HEK293 (cell line): ENCODE measurements around the gene SRPK1.

ENCODE experiments used
- CTCF ChIA-PET: fragments of 350-600 bp; formaldehyde crosslinking; extraction: SDS; loops from one replicate; lab custom pipeline; 2021; ENCODE audit warnings: antibody characterized with exemption; lab: Yijun Ruan, JAX
- POLR2A ChIA-PET: fragments of 300-600 bp; formaldehyde crosslinking; extraction: SDS; loops from one replicate; lab custom pipeline; 2020; ENCODE audit warnings: antibody characterized with exemption, inconsistent platforms; lab: Yijun Ruan, JAX
- H3K27ac ChIP-seq: fragments of 200-500 bp; sonication (Bioruptor generic); 2 replicates; pipeline ENCODE4 v1.5.1; 2014; ENCODE audit warnings: low read depth, low read length, control low read depth, inconsistent platforms; ENCODE audit errors: extremely low read depth
- H3K36me3 ChIP-seq, 2 experiments: fragments of 200-500 bp in 1 of 2; sonication (Bioruptor generic) in 1 of 2; 1 replicate in 1 of 2; 2 replicates in 1 of 2; pipeline ENCODE4 v1.5.1; 2014 to 2017; ENCODE audit warnings: inconsistent platforms in 2 of 2, low read length in 2 of 2; ENCODE audit not compliant: control insufficient read depth in 2 of 2, insufficient read depth in 1 of 2
- H3K4me1 ChIP-seq: fragments of 200-500 bp; sonication (Bioruptor generic); 2 replicates; pipeline ENCODE4 v1.5.1; 2014; ENCODE audit warnings: mild to moderate bottlenecking, low read length, inconsistent platforms; ENCODE audit not compliant: control insufficient read depth, insufficient read depth
- H3K4me3 ChIP-seq: 2 replicates; pipeline ENCODE4 v1.5.1; 2011; ENCODE audit warnings: low read depth, mild to moderate bottlenecking, control low read depth, low read length, moderate library complexity
- H3K9me3 ChIP-seq: fragments of 200-500 bp; sonication (Bioruptor generic); 2 replicates; pipeline ENCODE4 v1.5.1; 2014; ENCODE audit warnings: low read depth, low read length, inconsistent platforms; ENCODE audit not compliant: control insufficient read depth, insufficient read depth
- BCL11B ChIP-seq: fragments of 450-650 bp; formaldehyde crosslinking; IDR thresholded peaks from 2 replicates; pipeline ENCODE4 v1.5.1; 2016; ENCODE audit warnings: low read depth, missing biosample characterization, missing genetic modification characterization
- EGR2 ChIP-seq: fragments of 450-650 bp; formaldehyde crosslinking; IDR thresholded peaks from 2 replicates; pipeline ENCODE4 v1.5.1; 2016; ENCODE audit warnings: low read depth, missing biosample characterization, missing genetic modification characterization
- GLI4 ChIP-seq: fragments of 450-650 bp; formaldehyde crosslinking; IDR thresholded peaks from 2 replicates; pipeline ENCODE4 v1.5.1; 2016; ENCODE audit warnings: missing biosample characterization, missing genetic modification characterization
- GLIS2 ChIP-seq: fragments of 450-650 bp; formaldehyde crosslinking; IDR thresholded peaks from 2 replicates; pipeline ENCODE4 v1.5.1; 2016; ENCODE audit warnings: missing biosample characterization, missing genetic modification characterization
- HOXA7 ChIP-seq: sonication (generic); formaldehyde crosslinking; IDR thresholded peaks from 2 replicates; pipeline ENCODE4 v1.8.1; 2022; ENCODE audit warnings: missing genetic modification reagents, borderline replicate concordance
- HOXC10 ChIP-seq: sonication (generic); formaldehyde crosslinking; IDR thresholded peaks from 2 replicates; pipeline ENCODE4 v1.8.1; 2023; ENCODE audit warnings: mild to moderate bottlenecking, missing genetic modification reagents
- KLF8 ChIP-seq: fragments of 450-650 bp; formaldehyde crosslinking; IDR thresholded peaks from 2 replicates; pipeline ENCODE4 v1.5.1; 2016; ENCODE audit warnings: missing biosample characterization, missing genetic modification characterization
- MZF1 ChIP-seq: fragments of 450-650 bp; formaldehyde crosslinking; IDR thresholded peaks from 2 replicates; pipeline ENCODE4 v1.5.1; 2017; ENCODE audit warnings: missing biosample characterization, missing genetic modification characterization, borderline replicate concordance
- OSR2 ChIP-seq: fragments of 450-650 bp; formaldehyde crosslinking; IDR thresholded peaks from 2 replicates; pipeline ENCODE4 v1.5.1; 2016; ENCODE audit warnings: missing biosample characterization, missing genetic modification characterization
- SETDB1 ChIP-seq: IDR thresholded peaks from one replicate; pipeline ENCODE4 v1.6.1; 2017; ENCODE audit warnings: mild to moderate bottlenecking, low read length, moderate library complexity, mixed read lengths; ENCODE audit not compliant: insufficient read length
- WT1 ChIP-seq: fragments of 450-650 bp; formaldehyde crosslinking; IDR thresholded peaks from 2 replicates; pipeline ENCODE4 v1.5.1; 2016; ENCODE audit warnings: missing biosample characterization, missing genetic modification characterization
- YY2 ChIP-seq: fragments of 450-650 bp; formaldehyde crosslinking; IDR thresholded peaks from 2 replicates; pipeline ENCODE4 v1.5.1; 2016; ENCODE audit warnings: missing biosample characterization, missing genetic modification characterization
- ZBTB1 ChIP-seq: fragments of 450-650 bp; formaldehyde crosslinking; IDR thresholded peaks from 2 replicates; pipeline ENCODE4 v1.5.1; 2016; ENCODE audit warnings: missing biosample characterization, missing genetic modification characterization
- ZBTB21 ChIP-seq: fragments of 450-650 bp; formaldehyde crosslinking; IDR thresholded peaks from 2 replicates; pipeline ENCODE4 v1.5.1; 2017; ENCODE audit warnings: missing biosample characterization, missing genetic modification characterization
- ZNF121 ChIP-seq: fragments of 450-650 bp; formaldehyde crosslinking; IDR thresholded peaks from 2 replicates; pipeline ENCODE4 v1.5.1; 2016; ENCODE audit warnings: missing biosample characterization, missing genetic modification characterization
- ZNF157 ChIP-seq: fragments of 450-650 bp; formaldehyde crosslinking; IDR thresholded peaks from 2 replicates; pipeline ENCODE4 v1.5.1; 2016; ENCODE audit warnings: missing biosample characterization, missing genetic modification characterization
- ZNF292 ChIP-seq: fragments of 450-650 bp; formaldehyde crosslinking; IDR thresholded peaks from 2 replicates; pipeline ENCODE4 v1.5.1; 2016; ENCODE audit warnings: low read depth, missing biosample characterization, missing genetic modification characterization, borderline replicate concordance
- ZNF302 ChIP-seq: fragments of 450-650 bp; formaldehyde crosslinking; IDR thresholded peaks from 2 replicates; pipeline ENCODE4 v1.5.1; 2016; ENCODE audit warnings: missing biosample characterization, missing genetic modification characterization, low read depth
- ZNF335 ChIP-seq: fragments of 450-650 bp; formaldehyde crosslinking; conservative IDR thresholded peaks from 2 replicates; pipeline ENCODE4 v1.5.1; 2016; ENCODE audit warnings: missing biosample characterization, missing genetic modification characterization
- ZNF341 ChIP-seq: fragments of 450-650 bp; formaldehyde crosslinking; IDR thresholded peaks from 2 replicates; pipeline ENCODE4; 2016; ENCODE audit warnings: low read depth, missing biosample characterization, missing genetic modification characterization
- ZNF433 ChIP-seq: fragments of 450-650 bp; formaldehyde crosslinking; IDR thresholded peaks from 2 replicates; pipeline ENCODE4 v1.5.1; 2016; ENCODE audit warnings: missing biosample characterization, missing genetic modification characterization, low read depth
- ZNF544 ChIP-seq: fragments of 450-650 bp; formaldehyde crosslinking; IDR thresholded peaks from 2 replicates; pipeline ENCODE4 v1.5.0; 2017; ENCODE audit warnings: missing biosample characterization, missing genetic modification characterization
- ZNF560 ChIP-seq: fragments of 450-650 bp; formaldehyde crosslinking; IDR thresholded peaks from 2 replicates; pipeline ENCODE4 v1.5.1; 2017; ENCODE audit warnings: missing biosample characterization, missing genetic modification characterization, borderline replicate concordance
- ZNF629 ChIP-seq: fragments of 450-650 bp; formaldehyde crosslinking; IDR thresholded peaks from 2 replicates; pipeline ENCODE4 v1.5.1; 2017; ENCODE audit warnings: missing biosample characterization, missing genetic modification characterization
- ZNF707 ChIP-seq: fragments of 450-650 bp; formaldehyde crosslinking; IDR thresholded peaks from 2 replicates; pipeline ENCODE4 v1.5.1; 2016; ENCODE audit warnings: missing biosample characterization, missing genetic modification characterization
- ZNF830 ChIP-seq: fragments of 450-650 bp; IDR thresholded peaks from 2 replicates; pipeline ENCODE4 v1.5.0; 2018; ENCODE audit warnings: missing biosample characterization, missing genetic modification characterization, low read depth, mild to moderate bottlenecking, moderate library complexity
- TF ChIP-seq, protein P1 (sequence below): fragments of 450-650 bp; formaldehyde crosslinking; IDR thresholded peaks from 2 replicates; pipeline ENCODE4 v1.5.1; 2016; ENCODE audit warnings: missing biosample characterization, missing genetic modification characterization
- TF ChIP-seq, protein P2 (sequence below): fragments of 450-650 bp; formaldehyde crosslinking; IDR thresholded peaks from 2 replicates; pipeline ENCODE4 v1.5.1; 2016; ENCODE audit warnings: missing biosample characterization, missing genetic modification characterization
- TF ChIP-seq, protein P3 (sequence below): sonication (generic); formaldehyde crosslinking; IDR thresholded peaks from 2 replicates; pipeline ENCODE4 v1.8.1; 2022; ENCODE audit warnings: mild to moderate bottlenecking, moderate library complexity, missing genetic modification reagents
- TF ChIP-seq, protein P4 (sequence below): fragments of 450-650 bp; formaldehyde crosslinking; IDR thresholded peaks from 2 replicates; pipeline ENCODE4 v1.5.1; 2016; ENCODE audit warnings: missing biosample characterization, missing genetic modification characterization

SRPK1 gene

DNA sequence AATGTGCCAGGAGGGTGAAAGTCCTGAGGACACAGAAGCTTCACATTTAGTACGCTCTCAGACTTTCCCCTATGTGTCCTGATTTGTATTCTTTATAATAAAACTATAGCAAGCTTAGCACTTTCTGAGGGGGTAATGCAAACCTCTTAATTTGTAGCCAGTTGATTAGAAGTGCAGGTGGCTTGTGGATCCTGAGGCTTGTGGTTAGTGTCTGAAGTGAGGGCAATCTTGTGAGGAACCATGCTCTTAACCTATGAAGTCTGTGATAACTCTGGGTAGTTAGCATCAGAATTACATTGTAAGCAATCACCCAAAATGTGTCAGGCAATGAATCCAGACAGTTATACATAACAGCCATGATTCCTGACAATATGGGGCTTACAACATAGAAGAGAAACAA is 64.6 kb downstream of the SRPK1 start:
- TF ChIP-seq EGR2 = no peak
- TF ChIP-seq ZNF629 = no peak
- TF ChIP-seq ZBTB21 = no peak
- TF ChIP-seq HOXA7 (CRISPR knock-in tag) = no peak
- TF ChIP-seq, protein P1, sequence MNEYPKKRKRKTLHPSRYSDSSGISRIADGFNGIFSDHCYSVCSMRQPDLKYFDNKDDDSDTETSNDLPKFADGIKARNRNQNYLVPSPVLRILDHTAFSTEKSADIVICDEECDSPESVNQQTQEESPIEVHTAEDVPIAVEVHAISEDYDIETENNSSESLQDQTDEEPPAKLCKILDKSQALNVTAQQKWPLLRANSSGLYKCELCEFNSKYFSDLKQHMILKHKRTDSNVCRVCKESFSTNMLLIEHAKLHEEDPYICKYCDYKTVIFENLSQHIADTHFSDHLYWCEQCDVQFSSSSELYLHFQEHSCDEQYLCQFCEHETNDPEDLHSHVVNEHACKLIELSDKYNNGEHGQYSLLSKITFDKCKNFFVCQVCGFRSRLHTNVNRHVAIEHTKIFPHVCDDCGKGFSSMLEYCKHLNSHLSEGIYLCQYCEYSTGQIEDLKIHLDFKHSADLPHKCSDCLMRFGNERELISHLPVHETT (tag by site-specific recombination) = no peak
- TF ChIP-seq, protein P2, sequence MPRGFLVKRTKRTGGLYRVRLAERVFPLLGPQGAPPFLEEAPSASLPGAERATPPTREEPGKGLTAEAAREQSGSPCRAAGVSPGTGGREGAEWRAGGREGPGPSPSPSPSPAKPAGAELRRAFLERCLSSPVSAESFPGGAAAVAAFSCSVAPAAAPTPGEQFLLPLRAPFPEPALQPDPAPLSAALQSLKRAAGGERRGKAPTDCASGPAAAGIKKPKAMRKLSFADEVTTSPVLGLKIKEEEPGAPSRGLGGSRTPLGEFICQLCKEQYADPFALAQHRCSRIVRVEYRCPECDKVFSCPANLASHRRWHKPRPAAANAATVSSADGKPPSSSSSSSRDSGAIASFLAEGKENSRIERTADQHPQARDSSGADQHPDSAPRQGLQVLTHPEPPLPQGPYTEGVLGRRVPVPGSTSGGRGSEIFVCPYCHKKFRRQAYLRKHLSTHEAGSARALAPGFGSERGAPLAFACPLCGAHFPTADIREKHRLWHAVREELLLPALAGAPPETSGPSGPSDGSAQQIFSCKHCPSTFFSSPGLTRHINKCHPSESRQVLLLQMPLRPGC (tag by site-specific recombination) = no peak
- no peak for TF ChIP-seq ZNF292 (tag by site-specific recombination)
- TF ChIP-seq ZNF544 = no peak
- TF ChIP-seq, protein P3, sequence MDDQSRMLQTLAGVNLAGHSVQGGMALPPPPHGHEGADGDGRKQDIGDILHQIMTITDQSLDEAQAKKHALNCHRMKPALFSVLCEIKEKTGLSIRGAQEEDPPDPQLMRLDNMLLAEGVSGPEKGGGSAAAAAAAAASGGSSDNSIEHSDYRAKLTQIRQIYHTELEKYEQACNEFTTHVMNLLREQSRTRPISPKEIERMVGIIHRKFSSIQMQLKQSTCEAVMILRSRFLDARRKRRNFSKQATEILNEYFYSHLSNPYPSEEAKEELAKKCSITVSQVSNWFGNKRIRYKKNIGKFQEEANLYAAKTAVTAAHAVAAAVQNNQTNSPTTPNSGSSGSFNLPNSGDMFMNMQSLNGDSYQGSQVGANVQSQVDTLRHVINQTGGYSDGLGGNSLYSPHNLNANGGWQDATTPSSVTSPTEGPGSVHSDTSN (CRISPR knock-in tag) = no peak
- TF ChIP-seq, protein P4, sequence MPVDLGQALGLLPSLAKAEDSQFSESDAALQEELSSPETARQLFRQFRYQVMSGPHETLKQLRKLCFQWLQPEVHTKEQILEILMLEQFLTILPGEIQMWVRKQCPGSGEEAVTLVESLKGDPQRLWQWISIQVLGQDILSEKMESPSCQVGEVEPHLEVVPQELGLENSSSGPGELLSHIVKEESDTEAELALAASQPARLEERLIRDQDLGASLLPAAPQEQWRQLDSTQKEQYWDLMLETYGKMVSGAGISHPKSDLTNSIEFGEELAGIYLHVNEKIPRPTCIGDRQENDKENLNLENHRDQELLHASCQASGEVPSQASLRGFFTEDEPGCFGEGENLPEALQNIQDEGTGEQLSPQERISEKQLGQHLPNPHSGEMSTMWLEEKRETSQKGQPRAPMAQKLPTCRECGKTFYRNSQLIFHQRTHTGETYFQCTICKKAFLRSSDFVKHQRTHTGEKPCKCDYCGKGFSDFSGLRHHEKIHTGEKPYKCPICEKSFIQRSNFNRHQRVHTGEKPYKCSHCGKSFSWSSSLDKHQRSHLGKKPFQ = no peak
- no peak for TF ChIP-seq ZNF707 (tag by site-specific recombination)
- TF ChIP-seq OSR2 (tag by site-specific recombination) = no peak
- no peak for TF ChIP-seq ZBTB1 (tag by site-specific recombination)
- no peak for TF ChIP-seq ZNF341 (tag by site-specific recombination)
- Histone ChIP-seq H3K27ac (no peak overlapping the region), H3K36me3 (peaks cover 66 to 100% of the 10 kb centered on the region in 2 experiments), H3K9me3 (no peaks in the 10 kb centered on the region), H3K4me1 (no peaks in the 10 kb centered on the region), H3K4me3 (no peak overlapping the region)
- POLR2A ChIA-PET = no interaction called here
- CTCF ChIA-PET = no interaction called here

DNA sequence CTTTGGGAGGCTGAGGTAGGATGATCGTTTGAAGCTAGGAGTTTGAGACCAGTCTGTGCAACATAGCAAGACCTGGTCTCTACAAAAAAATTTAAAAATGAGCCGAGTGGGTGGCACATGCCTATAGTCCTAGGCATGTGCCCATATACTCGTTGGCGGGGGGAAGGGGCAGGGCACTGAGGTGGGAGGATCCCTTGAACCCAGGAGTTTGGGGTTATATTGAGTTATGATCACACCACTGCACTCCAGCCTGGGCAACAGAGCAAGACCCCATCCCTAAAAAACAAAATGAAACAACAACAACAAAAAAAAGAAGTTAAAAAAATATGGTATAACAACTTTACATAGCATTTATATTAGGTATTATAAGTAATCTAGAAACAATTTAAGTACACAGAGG is 67.9 kb downstream of the SRPK1 start:
- no peak for TF ChIP-seq ZNF335 (tag by site-specific recombination)
- 0 out of 2 replicates have a peak, but pooled peaks have one; percentile 36 for TF ChIP-seq ZNF121 (tag by site-specific recombination)
- no peaks in the 10 kb centered on the region for H3K9me3 ChIP-seq
- ChIA-PET POLR2A (no interaction called here), CTCF (no interaction called here)
- no peak overlapping the region for H3K27ac ChIP-seq
- H3K4me1 ChIP-seq = no peaks in the 10 kb centered on the region
- peaks cover 70 to 100% of the 10 kb centered on the region in 2 experiments for H3K36me3 ChIP-seq
- H3K4me3 ChIP-seq = no peak overlapping the region

DNA sequence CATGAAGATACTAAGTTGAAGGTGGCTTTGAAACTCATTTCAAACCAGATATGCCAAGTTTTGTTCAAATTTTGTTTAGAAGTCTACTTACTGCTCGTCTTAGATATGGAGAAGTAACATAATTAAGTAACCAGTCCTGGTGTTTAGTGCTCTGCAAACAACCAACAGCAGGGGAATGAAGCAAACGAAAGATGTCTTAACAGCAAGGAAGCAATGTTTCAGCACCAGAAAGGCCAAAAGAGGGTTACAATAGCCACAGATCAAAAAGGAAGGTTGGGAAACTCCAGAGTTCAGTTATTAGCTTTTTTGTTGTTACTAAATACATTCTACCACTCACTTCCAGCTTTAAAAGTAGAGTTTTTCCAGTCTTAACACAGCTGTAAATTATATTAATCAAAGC is 70.7 kb downstream of the SRPK1 start:
- Histone ChIP-seq H3K36me3 (peaks cover 73 to 94% of the 10 kb centered on the region in 2 experiments), H3K9me3 (no peaks in the 10 kb centered on the region), H3K27ac (no peak overlapping the region), H3K4me1 (no peaks in the 10 kb centered on the region), H3K4me3 (no peak overlapping the region)
- POLR2A ChIA-PET = no interaction called here
- CTCF ChIA-PET = interaction anchor here (0.6 kb wide), 1 partner anchor 123 kb away, joined by 5 read pairs; no protein-coding TSS in a partner anchor
- TF ChIP-seq KLF8 (no peak), ZNF341 (tag by site-specific recombination) (no peak), ZNF560 (no peak), MZF1 (tag by site-specific recombination) (no peak), YY2 (tag by site-specific recombination) (no peak), GLIS2 (tag by site-specific recombination) (no peak), ZNF433 (tag by site-specific recombination) (no peak), WT1 (tag by site-specific recombination) (no peak), ZNF157 (tag by site-specific recombination) (no peak), ZNF830 (no peak), SETDB1 (no peak), HOXC10 (CRISPR knock-in tag) (no peak), ZNF302 (tag by site-specific recombination) (no peak), BCL11B (tag by site-specific recombination) (no peak), GLI4 (tag by site-specific recombination) (no peak)
